ENCODE data around the gene DHRS4.

DNA sequence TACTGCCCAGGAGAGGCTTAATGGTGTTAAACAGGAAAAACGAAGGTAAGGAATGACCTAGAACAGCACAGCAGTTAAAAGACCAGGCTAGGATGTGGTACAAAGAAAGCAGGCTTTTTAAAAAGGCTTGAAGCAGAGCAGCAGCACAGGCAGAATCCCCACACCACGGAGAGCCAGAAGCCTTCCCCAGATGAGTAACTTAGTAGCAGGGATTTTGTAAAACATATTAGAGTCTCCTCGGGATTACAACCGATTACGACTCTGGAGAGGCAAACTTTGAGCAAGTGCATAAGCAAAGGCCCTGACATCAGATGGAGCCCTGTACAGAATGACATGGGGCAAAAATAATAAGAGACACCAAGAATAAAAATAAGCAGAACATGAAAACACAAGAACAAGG, 37.1 kb upstream of the DHRS4 start:
- TF ChIP-seq, protein P1, sequence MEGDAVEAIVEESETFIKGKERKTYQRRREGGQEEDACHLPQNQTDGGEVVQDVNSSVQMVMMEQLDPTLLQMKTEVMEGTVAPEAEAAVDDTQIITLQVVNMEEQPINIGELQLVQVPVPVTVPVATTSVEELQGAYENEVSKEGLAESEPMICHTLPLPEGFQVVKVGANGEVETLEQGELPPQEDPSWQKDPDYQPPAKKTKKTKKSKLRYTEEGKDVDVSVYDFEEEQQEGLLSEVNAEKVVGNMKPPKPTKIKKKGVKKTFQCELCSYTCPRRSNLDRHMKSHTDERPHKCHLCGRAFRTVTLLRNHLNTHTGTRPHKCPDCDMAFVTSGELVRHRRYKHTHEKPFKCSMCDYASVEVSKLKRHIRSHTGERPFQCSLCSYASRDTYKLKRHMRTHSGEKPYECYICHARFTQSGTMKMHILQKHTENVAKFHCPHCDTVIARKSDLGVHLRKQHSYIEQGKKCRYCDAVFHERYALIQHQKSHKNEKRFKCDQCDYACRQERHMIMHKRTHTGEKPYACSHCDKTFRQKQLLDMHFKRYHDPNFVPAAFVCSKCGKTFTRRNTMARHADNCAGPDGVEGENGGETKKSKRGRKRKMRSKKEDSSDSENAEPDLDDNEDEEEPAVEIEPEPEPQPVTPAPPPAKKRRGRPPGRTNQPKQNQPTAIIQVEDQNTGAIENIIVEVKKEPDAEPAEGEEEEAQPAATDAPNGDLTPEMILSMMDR (IDR thresholded peaks at IDR 0.05) = no peak
- TF ChIP-seq POLR2A (IDR thresholded peaks at IDR 0.05) = no peak
